ELF-1 (cell line): ENCODE data around the gene KDM1B.
"Not testable (repeated sequence)": the region's sequence is repeated elsewhere in the genome, so short reads cannot be mapped to it uniquely, and the experiment has no call there.

Experiments used
- DNase-seq: peaks from one replicate; pipeline ENCODE4 v3.0.0-alpha.2; 2016; ENCODE audit warnings: low read depth, low spot score

The KDM1B gene

DNA sequence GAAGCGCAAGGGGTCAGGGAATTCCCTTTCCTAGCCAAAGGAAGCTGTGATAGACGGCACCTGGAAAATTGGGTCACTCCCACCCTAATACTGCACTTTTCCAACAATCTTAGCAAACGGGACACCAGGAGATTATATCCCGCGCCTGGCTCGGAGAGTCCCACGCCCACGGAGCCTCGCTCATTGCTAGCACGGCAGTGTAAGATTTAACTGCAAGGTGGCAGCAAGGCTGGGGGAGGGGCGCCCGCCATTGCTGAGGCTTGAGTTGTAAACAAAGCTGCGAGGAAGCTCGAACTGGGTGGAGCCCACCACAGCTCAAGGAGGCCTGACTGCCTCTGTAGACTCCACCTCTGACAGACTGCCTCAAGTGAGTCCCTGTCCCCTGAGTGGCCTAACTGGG is 73.4 kb downstream of the KDM1B start:
- DNase-seq: not testable (repeated sequence)

- DNase-seq: not testable (repeated sequence)
Measured at GRCh38 chr6:18231856-18232255, 76.6 kb downstream of the KDM1B start.

DNA sequence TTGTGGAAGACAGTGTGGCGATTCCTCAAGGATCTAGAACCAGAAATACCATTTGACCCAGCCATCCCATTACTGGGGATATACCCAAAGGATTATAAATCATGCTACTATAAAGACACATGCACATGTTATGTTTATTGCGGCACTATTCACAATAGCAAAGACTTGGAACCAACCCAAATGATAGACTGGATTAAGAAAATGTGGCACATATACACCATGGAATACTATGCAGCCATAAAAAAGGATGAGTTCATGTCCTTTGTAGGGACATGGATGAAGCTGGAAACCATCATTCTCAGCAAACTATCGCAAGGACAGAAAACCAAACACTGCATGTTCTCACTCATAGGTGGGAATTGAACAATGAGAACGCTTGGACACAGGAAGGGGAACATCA is 78.5 kb downstream of the KDM1B start:
- DNase-seq: not testable (repeated sequence)

DNA sequence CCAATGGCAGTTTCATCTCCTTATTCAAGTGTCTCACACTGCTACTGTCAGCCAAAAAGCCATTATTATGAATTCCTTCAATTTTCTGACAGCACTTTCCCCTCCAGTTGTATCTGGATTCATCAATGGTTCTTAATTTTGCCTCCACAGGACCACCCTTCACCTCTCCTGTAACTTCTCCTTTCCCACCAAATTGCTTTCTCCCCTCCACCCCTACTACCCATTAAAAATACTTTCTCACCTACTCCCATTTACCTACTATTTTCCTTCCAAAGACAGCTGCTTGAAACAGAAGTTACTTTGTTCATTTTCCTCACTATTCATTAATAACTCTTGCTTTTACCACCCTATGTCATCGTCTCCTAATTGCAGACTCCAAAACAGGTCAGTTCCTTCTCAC is 79.3 kb downstream of the KDM1B start:
- DNase-seq: no peak

DNA sequence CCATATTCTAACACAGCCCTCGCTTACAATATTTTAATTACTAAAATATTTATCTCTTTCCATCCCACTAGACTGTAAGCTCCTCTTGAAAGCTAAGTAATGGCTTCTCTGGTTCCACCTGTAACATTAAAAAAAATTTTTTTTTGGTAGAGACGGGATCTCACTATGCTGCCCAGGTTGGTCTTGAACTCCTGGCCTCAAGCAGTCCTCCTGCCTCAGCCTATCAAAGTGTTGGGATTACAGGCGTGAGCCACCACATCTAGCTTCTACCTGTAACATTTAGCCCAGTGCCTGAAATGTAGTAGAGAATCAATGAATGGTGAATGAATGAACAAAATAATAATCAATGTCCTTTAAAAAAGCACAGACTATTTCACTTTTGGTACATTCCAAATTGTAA is 80.3 kb downstream of the KDM1B start:
- no peak for DNase-seq

DNA sequence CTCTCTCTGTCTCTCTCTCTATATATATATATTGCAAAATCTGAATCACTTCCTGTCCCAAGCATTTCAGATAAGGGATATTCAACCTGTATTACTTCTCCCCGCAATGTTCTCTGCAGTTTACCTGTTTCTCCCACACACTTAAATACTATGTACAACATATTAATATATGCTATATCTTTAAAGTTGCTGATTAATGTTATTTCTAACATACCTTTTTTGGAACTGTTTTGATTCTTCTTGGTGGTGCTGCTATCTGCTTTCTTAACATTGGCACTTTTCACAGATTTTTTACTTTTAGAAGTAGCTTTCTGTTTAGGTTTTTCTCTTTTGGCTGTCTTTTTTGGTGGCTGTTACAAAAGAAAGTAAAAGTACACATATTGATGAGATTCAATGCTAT is 81.9 kb downstream of the KDM1B start:
- DNase-seq: no peak

DNA sequence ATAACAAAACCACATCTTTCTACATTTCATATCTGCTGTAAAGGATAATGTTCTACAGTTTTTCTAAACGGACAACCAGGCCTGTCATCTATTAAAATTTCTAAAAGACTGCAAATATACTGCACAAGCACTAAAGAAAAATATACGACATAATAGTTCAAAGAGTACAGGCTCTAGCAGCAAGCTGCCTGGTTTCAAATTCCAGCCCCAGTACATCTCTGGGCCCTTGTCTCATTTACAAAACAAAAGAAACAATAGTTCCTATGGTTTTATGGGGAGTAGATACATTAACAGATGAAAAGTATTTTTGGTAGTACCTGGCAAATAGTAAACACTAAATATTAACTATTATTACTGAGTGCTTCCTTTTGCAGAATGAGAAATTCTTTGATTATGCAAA is 85.0 kb downstream of the KDM1B start:
- DNase-seq: no peak

- no peak for DNase-seq
Measured at GRCh38 chr6:18241208-18242038, 86.2 kb downstream of the KDM1B start.

GRCh38 chr6:18242062-18242851 is 87.0 kb downstream of the KDM1B start:
- DNase-seq: no peak

DNA sequence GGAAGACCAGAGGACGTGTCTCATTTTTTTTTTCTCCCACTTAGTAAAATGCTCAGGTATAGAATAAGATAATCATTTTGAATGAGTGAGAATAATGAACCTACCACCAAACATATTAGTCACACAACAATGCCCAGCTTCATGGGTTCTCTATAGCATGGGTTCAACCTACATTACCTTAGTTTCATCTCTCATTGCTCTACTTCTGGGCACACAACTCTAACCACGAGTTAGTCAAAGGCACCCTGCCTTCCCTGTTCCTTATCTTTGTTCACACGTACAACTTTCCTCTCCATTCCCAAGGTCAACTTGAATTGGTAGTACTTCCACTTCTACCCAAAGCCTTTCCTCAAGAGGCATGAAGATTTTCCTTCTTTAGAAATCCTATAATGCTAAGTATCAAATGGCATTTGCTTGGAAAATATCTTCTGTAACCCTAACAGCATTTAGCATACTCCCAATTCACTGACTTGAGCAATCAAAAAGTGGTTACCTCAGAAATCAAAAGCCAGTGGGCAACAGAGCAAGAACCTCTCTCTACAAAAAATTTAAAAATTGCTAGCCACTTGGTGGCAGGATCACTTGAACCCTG is 88.2 kb downstream of the KDM1B start:
- no peak for DNase-seq

DNA sequence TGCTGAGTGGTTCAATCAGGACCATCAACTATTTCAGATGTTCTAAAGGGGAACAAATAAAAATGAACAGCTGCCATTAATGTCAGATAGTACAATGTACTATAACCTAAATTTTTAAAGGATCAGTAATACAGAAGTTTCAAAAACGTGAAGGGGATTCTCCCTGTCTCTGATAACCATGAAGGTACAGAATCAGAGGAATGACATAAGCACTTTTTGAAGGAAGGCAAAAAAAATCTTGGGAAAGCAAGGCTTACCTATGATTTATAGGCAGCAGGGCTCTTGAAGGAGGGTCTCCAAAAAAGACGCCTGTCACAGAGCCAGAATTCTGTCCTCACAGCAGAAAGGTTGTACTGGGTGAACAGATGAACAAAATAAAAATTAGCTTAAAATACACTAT is 89.0 kb downstream of the KDM1B start:
- no peak for DNase-seq

DNA sequence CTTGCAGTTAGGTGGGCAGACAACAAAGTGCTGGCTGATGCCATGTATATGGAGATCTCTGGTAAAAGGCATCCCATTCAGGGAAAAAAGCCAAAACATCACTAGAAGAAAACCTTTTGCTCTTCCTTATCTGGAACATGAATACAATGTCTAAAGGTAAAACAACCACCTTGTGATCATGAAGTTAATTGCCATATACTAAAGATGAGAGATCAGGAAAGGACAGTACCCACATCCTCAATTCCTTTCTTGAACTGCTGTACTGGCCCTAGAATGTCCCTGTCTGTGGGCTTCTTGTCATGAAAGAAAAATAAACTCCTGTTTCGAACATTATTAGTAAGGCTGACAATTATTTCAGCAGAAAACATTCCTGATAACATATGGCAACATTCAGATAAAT is 89.9 kb downstream of the KDM1B start:
- DNase-seq: no peak

DNA sequence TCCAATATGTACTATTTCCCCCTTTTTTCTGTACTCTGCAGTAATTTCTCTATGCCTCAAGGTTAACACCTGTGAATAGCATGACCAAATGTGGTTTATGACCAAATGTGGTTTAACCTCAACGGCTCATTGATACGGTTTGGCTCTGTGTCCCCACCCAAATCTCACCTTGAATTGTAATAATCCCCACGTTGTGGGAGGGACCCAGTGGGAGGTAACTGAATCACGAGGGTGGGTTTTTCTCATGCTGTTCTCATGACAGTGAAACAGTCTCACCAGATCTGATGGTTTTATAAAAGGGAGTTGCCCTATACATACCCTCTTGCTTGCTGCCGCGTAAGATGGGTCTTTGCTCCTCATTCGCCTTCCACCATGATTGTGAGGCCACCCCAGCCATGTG is 90.4 kb downstream of the KDM1B start:
- no peak for DNase-seq

GRCh38 chr6:18246205-18246604 is 91.0 kb downstream of the KDM1B start:
- no peak for DNase-seq

GRCh38 chr6:18247002-18247401 is 91.8 kb downstream of the KDM1B start:
- no peak for DNase-seq

- no peak for DNase-seq
Measured at GRCh38 chr6:18248698-18249097, 93.5 kb downstream of the KDM1B start.

- DNase-seq: no peak
Measured at GRCh38 chr6:18249271-18249670, 94.0 kb downstream of the KDM1B start.

GRCh38 chr6:18253635-18254034 is 98.4 kb downstream of the KDM1B start:
- no peak for DNase-seq

GRCh38 chr6:18254793-18255192 is 99.6 kb downstream of the KDM1B start:
- DNase-seq: no peak

- DNase-seq: no peak
Measured at GRCh38 chr6:18259675-18260447, 104.6 kb downstream of the KDM1B start.

DNA sequence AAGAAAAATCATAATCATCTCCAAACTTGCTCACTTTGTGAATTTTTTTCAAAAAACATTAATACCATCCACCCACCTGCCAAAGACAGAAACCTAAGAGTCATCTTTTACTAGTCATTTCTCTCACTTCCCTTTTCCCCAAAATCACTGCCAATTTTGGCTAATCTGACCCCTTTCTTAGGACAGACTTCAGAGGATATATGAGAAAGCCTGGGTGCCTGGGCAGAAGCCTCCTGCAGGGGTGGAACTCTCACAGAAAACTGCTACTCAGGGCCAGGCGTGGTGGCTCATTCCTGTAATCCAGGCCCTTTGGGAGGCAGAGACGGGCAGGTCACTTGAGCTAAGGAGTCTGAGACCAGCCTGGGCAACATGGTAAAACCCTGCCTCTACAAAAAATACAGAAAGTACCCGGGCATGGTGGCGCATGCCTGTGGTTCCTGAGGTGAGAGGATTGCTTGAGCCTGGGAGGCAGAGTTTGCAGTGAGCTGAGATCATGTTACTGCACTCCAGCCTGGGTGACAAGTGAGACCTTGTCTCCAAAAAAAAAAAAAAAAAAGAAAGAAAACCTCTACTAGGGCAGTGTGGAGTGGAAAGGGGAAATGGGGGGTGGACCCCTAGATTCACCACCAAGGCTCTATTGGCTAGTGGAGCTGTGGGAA is 105.4 kb downstream of the KDM1B start:
- DNase-seq: peak; percentile 44
